Keratinocyte (primary cell): Measurements from ENCODE around the gene ST6GAL1. TPM values are rescaled to one million over a fixed set of nuclear protein-coding genes. Genes with fewer than 3 reads are reported as not detected.

Experiments used
- DNase-seq: peaks from one replicate; pipeline ENCODE4 v3.0.0-alpha.2; 2011; ENCODE audit warnings: low read depth, missing footprints, low spot score
- FAIRE-seq: peaks from 2 replicates; lab custom pipeline; 2011; peaks lifted over from hg19 to GRCh38; lab: Jason Lieb, UNC
- H2AFZ ChIP-seq: 2 replicates; pipeline ENCODE4 v1.6.0; 2012; ENCODE audit warnings: low read length, control low read depth, inconsistent platforms; ENCODE audit not compliant: control insufficient read depth
- H3K27ac ChIP-seq: 2 replicates; pipeline ENCODE4 v1.5.1; 2011; ENCODE audit warnings: low read length; ENCODE audit not compliant: control insufficient read depth, insufficient read depth
- H3K27me3 ChIP-seq: 3 replicates; pipeline ENCODE4 v1.6.0; 2011; ENCODE audit warnings: low read length; ENCODE audit not compliant: control insufficient read depth, insufficient read depth; ENCODE audit errors: extremely low read depth
- H3K36me3 ChIP-seq, 2 experiments: 2 replicates in 1 of 2; 3 replicates in 1 of 2; pipeline ENCODE4 v1.5.1; 2011; ENCODE audit warnings: low read length in 2 of 2, mild to moderate bottlenecking in 1 of 2; ENCODE audit not compliant: control insufficient read depth in 2 of 2, insufficient read depth in 2 of 2; ENCODE audit errors: extremely low read depth in 1 of 2
- H3K4me1 ChIP-seq: 3 replicates; pipeline ENCODE4 v1.5.1; 2011; ENCODE audit warnings: low read length; ENCODE audit not compliant: control insufficient read depth, insufficient read depth; ENCODE audit errors: extremely low read depth
- H3K4me2 ChIP-seq: 3 replicates; pipeline ENCODE4 v1.6.0; 2011; ENCODE audit warnings: low read depth, low read length; ENCODE audit not compliant: control insufficient read depth, insufficient read depth; ENCODE audit errors: extremely low read depth
- H3K4me3 ChIP-seq, 3 experiments: fragments of 200-600 bp in 1 of 3; sonication (generic) in 1 of 3; 2 replicates in 2 of 3; 3 replicates in 1 of 3; pipeline ENCODE4 v1.5.1; 2011 to 2016; ENCODE audit warnings: low read length in 3 of 3, mild to moderate bottlenecking in 3 of 3, control low read depth in 2 of 3, inconsistent platforms in 1 of 3, low read depth in 1 of 3, mixed read lengths in 1 of 3, mixed run types in 1 of 3, moderate library complexity in 1 of 3; ENCODE audit not compliant: control insufficient read depth in 2 of 3, insufficient read depth in 2 of 3; ENCODE audit errors: extremely low read depth in 1 of 3
- H3K79me2 ChIP-seq: 2 replicates; pipeline ENCODE4 v1.6.0; 2012; ENCODE audit warnings: low read length; ENCODE audit not compliant: control insufficient read depth, insufficient read depth
- H3K9ac ChIP-seq: 3 replicates; pipeline ENCODE4 v1.6.0; 2011; ENCODE audit warnings: low read length; ENCODE audit not compliant: control insufficient read depth, insufficient read depth; ENCODE audit errors: extremely low read depth
- H3K9me1 ChIP-seq: 3 replicates; pipeline ENCODE4 v1.6.0; 2011; ENCODE audit warnings: low read length; ENCODE audit not compliant: control insufficient read depth, insufficient read depth; ENCODE audit errors: extremely low read depth
- H3K9me3 ChIP-seq: 2 replicates; pipeline ENCODE4 v1.5.1; 2012; ENCODE audit warnings: low read depth, low read length; ENCODE audit not compliant: control insufficient read depth
- H4K20me1 ChIP-seq: 3 replicates; pipeline ENCODE4 v1.6.0; 2011; ENCODE audit warnings: low read length; ENCODE audit not compliant: control insufficient read depth, insufficient read depth; ENCODE audit errors: extremely low read depth
- CTCF ChIP-seq, 3 experiments: IDR thresholded peaks in 1 of 3; conservative IDR thresholded peaks in 1 of 3; optimal IDR thresholded peaks in 1 of 3; 2 replicates in 2 of 3; 3 replicates in 1 of 3; pipeline versions ENCODE3 to v1.5.1; 2011; ENCODE audit warnings: low read length in 3 of 3, mild to moderate bottlenecking in 3 of 3, moderate library complexity in 2 of 3, control low read depth in 1 of 3, inconsistent platforms in 1 of 3; ENCODE audit not compliant: insufficient read depth in 2 of 3; ENCODE audit errors: extremely low read depth in 1 of 3
- EZH2 ChIP-seq: IDR thresholded peaks from one replicate; pipeline ENCODE4 v1.6.1; 2012; ENCODE audit warnings: inconsistent platforms, mild to moderate bottlenecking, low read length, moderate library complexity
- dilution Hi-C: fragments of 300-500 bp; cut with MboI; formaldehyde crosslinking; loops from one replicate; pipeline ENCODE4 v1.7.0; 2020; ENCODE audit warnings: low sequenced_read_pairs; ENCODE audit not compliant: extremely low pct_ligation_motif_present
- polyA plus RNA-seq, 5 experiments: library from polyadenylated mRNA; depleted of rRNA in 3 of 5; stranded (reverse) in 3 of 5; stranded (forward) in 1 of 5; unstranded in 1 of 5; fragments of >200 nt; gene quantifications; 1 replicate in 1 of 5; 2 replicates in 3 of 5; 3 replicates in 1 of 5; pipeline versions ENCODE4 v1.2.1 to v1.2.3, GENCODE V29; 2011 to 2012; ENCODE audit warnings: missing spikeins in 2 of 5, low read depth in 1 of 5, low replicate concordance in 1 of 5

ST6GAL1 gene
- polyA plus RNA-seq, 1 donor (not counting 4 experiments of a cell fraction or from before 2014, with no cell fraction given) = 7.5 TPM

GRCh38 chr3:186942168-186942567, 11.8 kb downstream of the ST6GAL1 start:
- Histone ChIP-seq H3K4me1 (peaks cover 9% of the 10 kb centered on the region), H4K20me1 (no peaks in the 10 kb centered on the region), H3K9me3 (no peaks in the 10 kb centered on the region), H3K4me3 (no peak overlapping the region), H3K9ac (no peak overlapping the region), H3K9me1 (no peaks in the 10 kb centered on the region), H3K27ac (no peak overlapping the region), H3K79me2 (no peaks in the 10 kb centered on the region), H3K36me3 (no peaks in the 10 kb centered on the region), H3K4me2 (no peak overlapping the region), H2AFZ (no peak overlapping the region), H3K27me3 (no peaks in the 10 kb centered on the region)
- TF ChIP-seq EZH2 = no peak
- TF ChIP-seq CTCF (optimal IDR thresholded peaks at IDR 0.05 in 1 of 3, IDR thresholded peaks at IDR 0.05 in 1 of 3, conservative IDR thresholded peaks at IDR 0.05 in 1 of 3; ENCODE audit: extremely low read depth in 1 of 3, insufficient read depth in 2 of 3, low read length in 3 of 3) = no peak
- FAIRE-seq (no peak), DNase-seq (no peak)
- dilution Hi-C loops = no loop called here

GRCh38 chr3:186945255-186945823, 15.0 kb downstream of the ST6GAL1 start:
- Histone ChIP-seq H3K4me3 (no peak overlapping the region), H3K27ac (no peak overlapping the region), H3K4me2 (no peak overlapping the region), H2AFZ (no peak overlapping the region), H3K36me3 (no peaks in the 10 kb centered on the region), H3K27me3 (no peaks in the 10 kb centered on the region), H3K9me1 (no peaks in the 10 kb centered on the region), H3K9ac (no peak overlapping the region), H3K79me2 (no peaks in the 10 kb centered on the region), H4K20me1 (no peaks in the 10 kb centered on the region), H3K4me1 (peaks cover 31% of the 10 kb centered on the region), H3K9me3 (no peaks in the 10 kb centered on the region)
- FAIRE-seq (no peak), DNase-seq (no peak)
- dilution Hi-C loops = no loop called here
- TF ChIP-seq EZH2 (no peak), CTCF (optimal IDR thresholded peaks at IDR 0.05 in 1 of 3, IDR thresholded peaks at IDR 0.05 in 1 of 3, conservative IDR thresholded peaks at IDR 0.05 in 1 of 3; ENCODE audit: extremely low read depth in 1 of 3, insufficient read depth in 2 of 3, low read length in 3 of 3) (no peak)
